K562 (cell line): ENCODE results near the gene ASS1. TPM values are rescaled to one million over a fixed set of nuclear protein-coding genes. Genes with fewer than 3 reads are reported as not detected.

Source experiments
- BCOR ChIP-seq: fragments of 450-650 bp; IDR thresholded peaks from 2 replicates; pipeline ENCODE4 v1.6.1; 2016
- CBFA2T3 ChIP-seq: fragments of 450-650 bp; IDR thresholded peaks from 2 replicates; pipeline ENCODE4 v1.6.1; 2017
- HNRNPL ChIP-seq: fragments of 200-400 bp; formaldehyde crosslinking; IDR thresholded peaks from 2 replicates; pipeline ENCODE4 v1.6.1; 2017; ENCODE audit warnings: low read depth, mild to moderate bottlenecking, low read length
- NBN ChIP-seq: fragments of 450-650 bp; IDR thresholded peaks from 2 replicates; pipeline ENCODE4 v1.6.1; 2016; ENCODE audit warnings: low read depth, mild to moderate bottlenecking
- POLR2A ChIP-seq: fragments of 450-650 bp; conservative IDR thresholded peaks from 2 replicates; pipeline ENCODE4 v1.6.1; 2016
- RBM17 ChIP-seq: fragments of 200-400 bp; formaldehyde crosslinking; IDR thresholded peaks from 2 replicates; pipeline ENCODE4 v1.6.1; 2017; ENCODE audit warnings: low read depth, mild to moderate bottlenecking, low read length, borderline replicate concordance
- RBM25 ChIP-seq: fragments of 200-400 bp; formaldehyde crosslinking; IDR thresholded peaks from 2 replicates; pipeline ENCODE4 v1.6.1; 2018; ENCODE audit warnings: low read length, low read depth, moderate library complexity; ENCODE audit not compliant: severe bottlenecking
- SMC3 ChIP-seq: conservative IDR thresholded peaks from 2 replicates; pipeline ENCODE4 v1.6.1; 2011; ENCODE audit warnings: low read depth, low read length, improper control_type of control experiment; ENCODE audit not compliant: insufficient read depth
- SRF ChIP-seq, 2 experiments: fragments of 250-450, 450-650 bp in 1 of 2; sonication (Bioruptor Pico) in 1 of 2; sonication (generic) in 1 of 2; formaldehyde crosslinking; IDR thresholded peaks; 2 replicates each; pipeline versions ENCODE4 v1.5.0 to v1.5.1; 2020 to 2022; ENCODE audit warnings: mild to moderate bottlenecking in 1 of 2, missing genetic modification reagents in 1 of 2
- STAG1 ChIP-seq: sonication (generic); formaldehyde crosslinking; IDR thresholded peaks from 2 replicates; pipeline ENCODE4 v1.5.0; 2020; ENCODE audit warnings: missing genetic modification reagents, borderline replicate concordance
- YY1 ChIP-seq, 3 experiments: IDR thresholded peaks; 2 replicates each; pipeline ENCODE4 v1.6.1; 2011; ENCODE audit warnings: low read length in 2 of 3, mild to moderate bottlenecking in 2 of 3, moderate library complexity in 2 of 3, borderline replicate concordance in 1 of 3, control low read depth in 1 of 3, low read depth in 1 of 3; ENCODE audit not compliant: insufficient read depth in 3 of 3, insufficient replicate concordance in 2 of 3, control insufficient read depth in 1 of 3, insufficient read length in 1 of 3; ENCODE audit errors: extremely low read depth in 1 of 3
- ZBTB17 ChIP-seq: fragments of 450-650 bp; formaldehyde crosslinking; IDR thresholded peaks from 2 replicates; pipeline ENCODE4 v1.4.0; 2020; ENCODE audit warnings: mild to moderate bottlenecking
- ZBTB7A ChIP-seq: IDR thresholded peaks from 2 replicates; pipeline ENCODE4 v1.6.1; 2011; ENCODE audit warnings: low read depth, mild to moderate bottlenecking, low read length, moderate library complexity, borderline replicate concordance; ENCODE audit not compliant: control insufficient read depth
- ZBTB8A ChIP-seq: fragments of 450-650 bp; IDR thresholded peaks from 2 replicates; pipeline ENCODE4 v1.6.1; 2018; ENCODE audit warnings: mild to moderate bottlenecking, moderate library complexity; ENCODE audit not compliant: partially characterized antibody
- ZFP36 ChIP-seq: fragments of 150-350 bp; IDR thresholded peaks from 2 replicates; pipeline ENCODE4 v1.6.1; 2018; ENCODE audit warnings: low read length, low read depth; ENCODE audit not compliant: partially characterized antibody
- ZKSCAN1 ChIP-seq: fragments of 150-350 bp; IDR thresholded peaks from 2 replicates; pipeline ENCODE4 v1.6.1; 2016; ENCODE audit warnings: low read depth, low read length
- ZNF134 ChIP-seq: fragments of 250-450 bp; sonication (Bioruptor Pico); conservative IDR thresholded peaks from 2 replicates; pipeline ENCODE4 v1.4.0; 2020
- ZNF174 ChIP-seq: fragments of 250-450 bp; sonication (Bioruptor Pico); IDR thresholded peaks from 2 replicates; pipeline ENCODE4 v1.4.0; 2020; ENCODE audit warnings: mild to moderate bottlenecking
- ZNF253 ChIP-seq: fragments of 250-450 bp; sonication (Bioruptor Pico); conservative IDR thresholded peaks from 2 replicates; pipeline ENCODE4 v1.6.1; 2021; ENCODE audit warnings: mild to moderate bottlenecking
- ZNF75A ChIP-seq: fragments of 450-650 bp; formaldehyde crosslinking; IDR thresholded peaks from 2 replicates; pipeline ENCODE4 v1.4.0; 2020; ENCODE audit warnings: mild to moderate bottlenecking
- ZNF778 ChIP-seq: fragments of 450-650 bp; formaldehyde crosslinking; IDR thresholded peaks from 2 replicates; pipeline ENCODE4 v1.4.0; 2020; ENCODE audit warnings: mild to moderate bottlenecking, moderate library complexity
- ZSCAN32 ChIP-seq: fragments of 450-650 bp; formaldehyde crosslinking; IDR thresholded peaks from 2 replicates; pipeline ENCODE4 v1.4.0; 2020; ENCODE audit warnings: mild to moderate bottlenecking, moderate library complexity
- polyA plus RNA-seq, 8 experiments: library from polyadenylated mRNA; depleted of rRNA in 4 of 8; stranded (reverse) in 5 of 8; unstranded in 3 of 8; fragments of >200 nt; fragmentation: Nextera tagmentation in 2 of 8; fragmentation: Illumina TruSeq in 1 of 8; extraction: Ambion mirVana in 2 of 8; extraction: Trizol in 1 of 8; gene quantifications; 2 replicates each; pipeline versions ENCODE4 v1.2.1 to v1.2.3, GENCODE V29; 2011 to 2014; ENCODE audit warnings: inconsistent platforms in 1 of 8, missing spikeins in 1 of 8
- total RNA-seq, 7 experiments: library from RNA; depleted of rRNA in 6 of 7; stranded (reverse); fragments of >200 nt in 6 of 7; fragmentation: Illumina TruSeq in 2 of 7; extraction: Trizol in 2 of 7; gene quantifications; 2 replicates each; pipeline versions ENCODE4 v1.2.1 to v1.2.3, GENCODE V29; 2011 to 2021; ENCODE audit warnings: low replicate concordance in 1 of 7
- TF ChIP-seq, protein P1 (sequence below), 3 experiments: fragments of 200-800 bp in 1 of 3; sonication (Bioruptor generic) in 1 of 3; sonication (generic) in 1 of 3; formaldehyde crosslinking in 1 of 3; IDR thresholded peaks; 2 replicates each; pipeline versions ENCODE4 v1.6.1 to v1.8.0; 2016 to 2022; ENCODE audit warnings: mild to moderate bottlenecking in 2 of 3, missing compliant biosample characterization in 2 of 3, missing genetic modification characterization in 2 of 3, missing genetic modification reagents in 1 of 3
- TF ChIP-seq, protein P2 (sequence below): fragments of 450-650 bp; formaldehyde crosslinking; IDR thresholded peaks from 2 replicates; pipeline ENCODE4 v1.4.0; 2020; ENCODE audit warnings: mild to moderate bottlenecking
- TF ChIP-seq, protein P3 (sequence below): sonication (generic); formaldehyde crosslinking; IDR thresholded peaks from 2 replicates; pipeline ENCODE4 v1.8.0; 2022; ENCODE audit warnings: missing genetic modification reagents, mild to moderate bottlenecking, borderline replicate concordance

Gene ASS1
- total and polyA plus RNA-seq, 9 of the 15 experiments (the other 6 are each of a cell fraction or from before 2014, with no cell fraction given), result 1.5 to 5.7 (median 3.7) TPM

DNA sequence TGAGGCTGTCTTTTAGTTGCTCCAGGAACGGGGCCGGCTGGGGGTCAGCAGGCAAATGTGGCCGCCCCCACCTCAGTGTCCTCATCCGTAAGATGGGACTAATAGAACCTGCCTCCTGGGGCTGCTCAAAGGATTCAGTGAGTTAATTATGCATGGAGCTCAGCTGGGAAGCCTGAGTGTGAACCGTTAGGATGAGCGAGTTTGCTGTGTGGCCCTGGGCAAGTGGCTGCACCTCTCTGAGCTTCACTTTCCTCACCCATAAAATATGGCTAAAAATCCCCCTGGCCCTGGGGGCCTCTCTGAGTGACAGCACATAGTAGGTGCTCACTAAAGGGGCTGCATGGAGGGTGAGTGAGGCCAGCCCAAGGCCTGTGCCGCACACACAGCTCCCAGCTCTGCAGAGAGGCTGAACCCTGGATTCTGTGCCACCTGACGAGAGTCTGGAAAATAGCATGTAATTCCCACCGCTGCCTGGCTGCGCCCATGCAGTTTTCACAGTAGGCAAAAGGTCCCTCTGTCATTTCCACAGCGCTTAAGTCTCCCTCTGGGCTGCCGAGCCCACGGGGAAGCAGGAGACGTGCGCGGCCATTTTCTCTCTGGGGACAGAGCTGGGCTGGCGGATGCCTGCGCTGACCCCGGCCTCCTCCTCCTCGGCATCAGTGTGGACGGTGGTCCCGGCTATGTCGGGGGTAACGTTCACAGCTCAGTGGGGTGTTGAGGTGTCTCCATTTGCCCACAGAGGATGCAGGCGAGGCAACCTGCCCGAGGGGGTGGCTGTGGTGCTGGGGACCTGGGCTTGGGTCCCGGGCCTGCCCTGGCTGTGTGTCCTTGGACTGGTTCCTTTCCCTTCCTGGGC, 18.2 kb downstream of the ASS1 start (continued):
- TF ChIP-seq ZNF134 (CRISPR knock-in tag) (no peak), STAG1 (no peak), SRF (CRISPR knock-in tag; IDR thresholded peaks at IDR 0.05) (no peak), YY1 (IDR thresholded peaks at IDR 0.05; ENCODE audit: borderline replicate concordance in 1 of 3, control insufficient read depth in 1 of 3, extremely low read depth in 1 of 3, insufficient read depth in 3 of 3, insufficient read length in 1 of 3, insufficient replicate concordance in 2 of 3, low read depth in 1 of 3, low read length in 2 of 3) (peak in 1 of 3 experiments; percentile 12), ZNF253 (no peak), BCOR (peak; percentile 71; the same call in 1 of the 2 replicates), ZBTB17 (no peak), ZBTB8A (no peak), ZKSCAN1 (peak; percentile 67; the same call in 1 of the 2 replicates), RBM25 (peak; percentile 89), SMC3 (no peak), RBM17 (no peak), ZNF778 (CRISPR knock-in tag) (no peak), NBN (no peak), ZNF174 (CRISPR knock-in tag) (no peak), ZNF75A (CRISPR knock-in tag) (no peak), ZSCAN32 (CRISPR knock-in tag) (no peak), ZFP36 (peak; percentile 89), POLR2A (no peak), HNRNPL (no peak), CBFA2T3 (no peak), ZBTB7A (no peak)
- TF ChIP-seq, protein P1, sequence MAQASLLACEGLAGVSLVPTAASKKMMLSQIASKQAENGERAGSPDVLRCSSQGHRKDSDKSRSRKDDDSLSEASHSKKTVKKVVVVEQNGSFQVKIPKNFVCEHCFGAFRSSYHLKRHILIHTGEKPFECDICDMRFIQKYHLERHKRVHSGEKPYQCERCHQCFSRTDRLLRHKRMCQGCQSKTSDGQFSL (CRISPR knock-in tag; IDR thresholded peaks at IDR 0.05), result no peak
- TF ChIP-seq, protein P1 (tag; IDR thresholded peaks at IDR 0.05), result no peak
- TF ChIP-seq, protein P2, sequence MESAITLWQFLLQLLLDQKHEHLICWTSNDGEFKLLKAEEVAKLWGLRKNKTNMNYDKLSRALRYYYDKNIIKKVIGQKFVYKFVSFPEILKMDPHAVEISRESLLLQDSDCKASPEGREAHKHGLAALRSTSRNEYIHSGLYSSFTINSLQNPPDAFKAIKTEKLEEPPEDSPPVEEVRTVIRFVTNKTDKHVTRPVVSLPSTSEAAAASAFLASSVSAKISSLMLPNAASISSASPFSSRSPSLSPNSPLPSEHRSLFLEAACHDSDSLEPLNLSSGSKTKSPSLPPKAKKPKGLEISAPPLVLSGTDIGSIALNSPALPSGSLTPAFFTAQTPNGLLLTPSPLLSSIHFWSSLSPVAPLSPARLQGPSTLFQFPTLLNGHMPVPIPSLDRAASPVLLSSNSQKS (CRISPR knock-in tag), result no peak
- TF ChIP-seq, protein P3, sequence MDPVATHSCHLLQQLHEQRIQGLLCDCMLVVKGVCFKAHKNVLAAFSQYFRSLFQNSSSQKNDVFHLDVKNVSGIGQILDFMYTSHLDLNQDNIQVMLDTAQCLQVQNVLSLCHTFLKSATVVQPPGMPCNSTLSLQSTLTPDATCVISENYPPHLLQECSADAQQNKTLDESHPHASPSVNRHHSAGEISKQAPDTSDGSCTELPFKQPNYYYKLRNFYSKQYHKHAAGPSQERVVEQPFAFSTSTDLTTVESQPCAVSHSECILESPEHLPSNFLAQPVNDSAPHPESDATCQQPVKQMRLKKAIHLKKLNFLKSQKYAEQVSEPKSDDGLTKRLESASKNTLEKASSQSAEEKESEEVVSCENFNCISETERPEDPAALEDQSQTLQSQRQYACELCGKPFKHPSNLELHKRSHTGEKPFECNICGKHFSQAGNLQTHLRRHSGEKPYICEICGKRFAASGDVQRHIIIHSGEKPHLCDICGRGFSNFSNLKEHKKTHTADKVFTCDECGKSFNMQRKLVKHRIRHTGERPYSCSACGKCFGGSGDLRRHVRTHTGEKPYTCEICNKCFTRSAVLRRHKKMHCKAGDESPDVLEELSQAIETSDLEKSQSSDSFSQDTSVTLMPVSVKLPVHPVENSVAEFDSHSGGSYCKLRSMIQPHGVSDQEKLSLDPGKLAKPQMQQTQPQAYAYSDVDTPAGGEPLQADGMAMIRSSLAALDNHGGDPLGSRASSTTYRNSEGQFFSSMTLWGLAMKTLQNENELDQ, result no peak
